AG09309 (cell line): ENCODE measurements around the gene ITIH6.

Source experiments
- DNase-seq: peaks from one replicate; pipeline ENCODE4 v3.0.0-alpha.2; 2010; ENCODE audit warnings: low read depth
- H3K4me3 ChIP-seq: 2 replicates; pipeline ENCODE4 v1.5.1; 2011; ENCODE audit warnings: mild to moderate bottlenecking, low read depth, low read length, moderate library complexity; ENCODE audit not compliant: control insufficient read depth
- CTCF ChIP-seq: IDR thresholded peaks from 2 replicates; pipeline ENCODE4 v1.5.1; 2011; ENCODE audit warnings: mild to moderate bottlenecking, low read depth, low read length, inconsistent platforms; ENCODE audit not compliant: insufficient read depth, control insufficient read depth; ENCODE audit errors: missing control alignments

Gene ITIH6

DNA sequence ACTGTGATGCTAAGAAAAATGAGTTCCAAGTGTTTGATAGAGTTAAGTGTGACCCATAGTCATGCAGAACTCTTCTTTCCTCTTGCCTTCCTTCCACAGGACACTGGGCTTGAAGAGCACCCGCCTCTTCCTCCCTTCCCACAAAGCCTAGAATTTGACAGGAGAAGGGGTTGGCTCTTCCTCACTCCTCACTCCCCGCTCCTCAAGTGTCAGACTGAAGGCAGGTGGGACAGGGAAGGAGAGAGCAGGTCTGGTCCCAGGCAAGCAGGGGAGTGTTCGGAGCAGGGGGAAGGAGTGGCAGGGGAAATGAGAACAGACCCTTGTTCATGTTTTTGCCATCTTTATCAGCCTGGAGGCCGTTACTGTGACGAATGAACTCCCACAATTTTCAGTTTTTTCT, 20.2 kb upstream of the ITIH6 start:
- TF ChIP-seq CTCF: no peak
- DNase-seq: no peak
- no peak overlapping the region for H3K4me3 ChIP-seq

DNA sequence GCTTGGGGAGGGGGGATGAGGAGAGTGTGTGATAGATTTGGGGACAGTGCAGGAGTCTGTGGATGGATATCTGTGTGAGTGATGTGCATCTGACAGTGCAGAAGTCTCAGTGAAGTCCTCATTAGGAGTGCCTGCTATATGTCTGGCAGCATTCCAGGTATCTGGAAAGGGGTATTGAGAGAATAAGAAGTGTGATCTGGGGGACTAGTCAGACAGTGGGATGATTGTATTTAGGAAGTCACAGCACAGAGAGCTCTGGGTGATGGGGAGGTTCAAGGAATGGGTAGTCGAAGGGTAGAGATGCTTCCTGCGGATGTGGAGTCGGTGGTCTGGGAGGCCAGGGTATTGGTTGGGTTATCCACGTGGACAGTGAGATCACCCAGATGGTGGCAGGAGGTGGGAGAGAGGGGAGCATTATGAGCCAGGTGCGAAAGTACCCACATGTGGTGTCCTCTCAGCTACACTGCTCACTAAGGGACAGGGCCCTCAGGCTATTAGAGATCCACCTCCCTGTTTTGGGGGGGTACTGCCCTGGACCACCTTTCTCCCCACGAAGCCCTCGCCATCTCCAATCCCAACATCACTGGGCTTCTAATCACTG, 19.3 kb upstream of the ITIH6 start:
- no peak for DNase-seq
- TF ChIP-seq CTCF: no peak
- H3K4me3 ChIP-seq: no peak overlapping the region

DNA sequence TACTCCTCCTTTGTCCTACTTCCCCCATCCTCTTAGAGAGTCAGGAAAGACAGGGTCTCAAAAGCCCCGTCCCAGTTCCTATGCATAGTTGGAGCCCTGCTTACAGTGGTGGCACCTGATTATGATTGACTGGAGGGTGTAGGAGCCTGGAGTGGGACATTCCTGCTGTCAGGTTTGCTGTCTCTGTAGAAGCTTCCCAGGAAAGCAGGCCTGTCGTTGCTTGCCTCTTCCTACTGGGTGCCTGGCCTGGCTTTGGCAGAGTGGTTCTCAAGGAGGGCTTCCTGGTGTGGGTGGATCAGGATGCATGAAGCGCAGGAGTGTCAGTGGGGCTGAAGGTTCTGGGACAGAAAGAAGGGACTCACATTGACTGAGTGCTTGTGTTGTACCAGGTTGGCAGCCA, 14.3 kb upstream of the ITIH6 start:
- DNase-seq: no peak
- no peak for TF ChIP-seq CTCF
- H3K4me3 ChIP-seq: no peak overlapping the region

- DNase-seq: no peak
- no peak for TF ChIP-seq CTCF
- no peak overlapping the region for H3K4me3 ChIP-seq
Measured at GRCh38 chrX:54811301-54811885, 13.3 kb upstream of the ITIH6 start.

GRCh38 chrX:54810532-54810931, 12.5 kb upstream of the ITIH6 start:
- no peak for DNase-seq
- peak overlapping the region; percentile 85 for H3K4me3 ChIP-seq

More at GRCh38 chrX:54810532-54810931, 12.5 kb upstream of the ITIH6 start:
- TF ChIP-seq CTCF: no peak
